Kidney epithelial cell (primary cell): ENCODE data around the gene SORD. TPM values are rescaled to one million over a fixed set of nuclear protein-coding genes. Genes with fewer than 3 reads are reported as not detected.

ENCODE experiments used
- DNase-seq: peaks from one replicate; pipeline ENCODE4 v3.0.0-alpha.2; 2010; ENCODE audit warnings: low read depth
- H3K27me3 ChIP-seq: 2 replicates; pipeline ENCODE4 v1.6.0; 2011; ENCODE audit warnings: low read length; ENCODE audit not compliant: control insufficient read depth, insufficient read depth
- H3K36me3 ChIP-seq: 2 replicates; pipeline ENCODE4 v1.5.1; 2011; ENCODE audit warnings: low read length; ENCODE audit not compliant: control insufficient read depth, insufficient read depth
- H3K4me3 ChIP-seq: 2 replicates; pipeline ENCODE4 v1.5.1; 2011; ENCODE audit warnings: low read depth, mild to moderate bottlenecking, control low read depth, low read length
- CTCF ChIP-seq: IDR thresholded peaks from 2 replicates; pipeline ENCODE4 v1.5.1; 2011; ENCODE audit warnings: mild to moderate bottlenecking, moderate library complexity, low read length, control low read depth, inconsistent platforms; ENCODE audit not compliant: insufficient read depth, poor library complexity, severe bottlenecking
- total RNA-seq: library from RNA; depleted of rRNA; stranded (reverse); fragments of >200 nt; gene quantifications from 2 replicates; pipeline ENCODE4 v1.2.3, GENCODE V29; 2015

SORD gene
- total RNA-seq, 1 donor from 2014 or later: 30.2 TPM

- no peak for DNase-seq
- Histone ChIP-seq H3K4me3 (no peak overlapping the region), H3K27me3 (peaks cover 6% of the 10 kb centered on the region)
Observed at GRCh38 chr15:45091161-45091560, 68.2 kb downstream of the SORD start.

GRCh38 chr15:45091576-45091975 is 68.6 kb downstream of the SORD start:
- no peaks in the 10 kb centered on the region for H3K36me3 ChIP-seq
- DNase-seq: no peak
- H3K4me3 ChIP-seq: no peak overlapping the region
- TF ChIP-seq CTCF: no peak
- peaks cover 6% of the 10 kb centered on the region for H3K27me3 ChIP-seq

More at GRCh38 chr15:45091161-45091560, 68.2 kb downstream of the SORD start:
- no peak for TF ChIP-seq CTCF
- H3K36me3 ChIP-seq: no peaks in the 10 kb centered on the region

GRCh38 chr15:45093013-45093412 is 70.0 kb downstream of the SORD start:
- Histone ChIP-seq H3K27me3 (peaks cover 4% of the 10 kb centered on the region), H3K4me3 (no peak overlapping the region), H3K36me3 (no peaks in the 10 kb centered on the region)
- no peak for TF ChIP-seq CTCF
- no peak for DNase-seq

- Histone ChIP-seq H3K36me3 (no peaks in the 10 kb centered on the region), H3K4me3 (no peak overlapping the region), H3K27me3 (peaks cover 4% of the 10 kb centered on the region)
- TF ChIP-seq CTCF: no peak
- DNase-seq: no peak
Observed at GRCh38 chr15:45093622-45094357, 70.8 kb downstream of the SORD start.

GRCh38 chr15:45094358-45094730 is 71.3 kb downstream of the SORD start:
- Histone ChIP-seq H3K36me3 (no peaks in the 10 kb centered on the region), H3K27me3 (peaks cover 4% of the 10 kb centered on the region), H3K4me3 (no peak overlapping the region)
- no peak for DNase-seq
- no peak for TF ChIP-seq CTCF

- no peak overlapping the region for H3K4me3 ChIP-seq
- TF ChIP-seq CTCF: no peak
Observed at GRCh38 chr15:45095661-45096060, 72.7 kb downstream of the SORD start.

More at GRCh38 chr15:45095661-45096060, 72.7 kb downstream of the SORD start:
- no peaks in the 10 kb centered on the region for H3K36me3 ChIP-seq
- no peak for DNase-seq
- peaks cover 4% of the 10 kb centered on the region for H3K27me3 ChIP-seq
